ENCODE data around the gene REG4. TPM values are rescaled to one million over a fixed set of nuclear protein-coding genes. Genes with fewer than 3 reads are reported as not detected.

Gene REG4
- total RNA-seq, 1 experiment from 2014 or later, result not detected

DNA sequence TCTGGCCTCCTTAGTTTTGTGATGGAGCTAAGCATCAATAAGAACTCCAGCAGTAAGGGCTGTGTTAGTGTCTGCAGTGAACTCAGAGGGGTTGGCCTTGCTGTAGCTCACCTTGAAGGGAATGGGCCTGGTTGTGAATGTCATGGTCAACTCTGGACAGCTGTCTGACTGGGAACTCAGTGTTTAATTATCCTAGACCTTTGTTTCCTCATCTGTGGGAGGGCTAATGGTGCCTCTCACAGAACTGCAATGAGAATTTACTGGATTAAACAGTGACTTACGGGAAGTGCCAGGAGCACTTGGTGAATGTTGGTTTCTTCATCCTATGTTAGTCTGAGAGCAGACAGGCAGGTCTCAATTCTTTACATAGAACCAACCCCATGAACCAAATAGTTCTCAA is 66.2 kb downstream of the REG4 start:
- DNase-seq (ENCODE audit: extremely low read depth, low read depth), result no peak

DNA sequence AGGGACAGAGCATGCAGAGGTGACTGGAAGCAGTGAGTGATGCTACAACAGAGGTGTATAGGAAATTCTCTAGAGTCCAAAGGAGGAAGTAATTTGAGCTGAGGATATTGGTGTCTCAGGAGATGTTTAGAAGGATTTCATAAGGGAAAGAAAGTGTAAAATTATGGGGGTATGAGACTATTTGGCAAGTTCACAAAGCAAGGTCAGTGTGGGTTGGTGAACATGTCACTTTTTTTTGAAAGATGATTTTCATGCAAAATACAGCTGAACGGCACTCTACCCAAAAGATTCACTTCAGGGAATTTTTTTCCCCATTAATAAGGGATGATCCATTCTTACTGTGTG is 66.7 kb downstream of the REG4 start:
- no peak for DNase-seq (ENCODE audit: extremely low read depth, low read depth)

Other genes starting within 250 kb of the REG4 start
- gene ZNF697, start 163.2 kb downstream of the REG4 start, total RNA-seq (2014; rRNA removed; shearing (Covaris generic)), result 1.8 and 3.2 TPM in 2 replicates
- 194 and 236 TPM in 2 replicates for gene PHGDH, start 99.5 kb downstream of the REG4 start, total RNA-seq (2014; rRNA removed; shearing (Covaris generic))
- gene HMGCS2, start 42.6 kb downstream of the REG4 start, total RNA-seq (2014; rRNA removed; shearing (Covaris generic)), result not detected in 2 replicates
- not detected in 2 replicates for gene ADAM30, start 85.1 kb upstream of the REG4 start, total RNA-seq (2014; rRNA removed; shearing (Covaris generic))